CD4-positive, alpha-beta T cell treated with Interleukin-6 at 100 ng/mL for 8 hours (primary cell): ENCODE results near the gene C1orf198.

Experiments used
- DNase-seq: peaks from one replicate; pipeline ENCODE4 v3.0.0-alpha.2; 2020; ENCODE audit warnings: mixed read lengths, low spot score

Gene C1orf198

DNA sequence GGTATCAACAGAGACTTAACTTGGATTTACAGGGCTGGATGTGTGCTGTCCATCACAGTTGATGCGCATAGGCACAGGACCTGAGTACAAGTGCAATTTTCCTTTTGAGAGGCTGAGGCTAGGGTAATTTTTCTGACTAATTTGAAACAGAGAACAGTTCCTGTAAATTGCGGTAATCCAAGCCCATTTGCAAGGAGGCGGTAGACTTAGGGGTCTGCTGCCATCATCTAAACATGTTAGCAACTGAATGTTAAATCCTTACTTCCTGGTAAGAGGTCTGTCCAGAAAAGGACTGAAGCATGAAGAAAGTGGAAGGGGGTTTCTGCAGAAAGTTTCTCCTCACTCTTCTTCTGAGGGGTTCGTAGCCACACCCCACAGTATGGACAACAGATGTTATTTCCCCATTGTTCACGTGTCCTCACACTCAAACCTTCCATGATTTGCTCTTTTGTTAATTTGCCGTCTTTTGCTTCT lies 23.7 kb upstream of the C1orf198 start:
- DNase-seq = no peak

GRCh38 chr1:230891413-230891812 lies 23.1 kb upstream of the C1orf198 start:
- no peak for DNase-seq

DNA sequence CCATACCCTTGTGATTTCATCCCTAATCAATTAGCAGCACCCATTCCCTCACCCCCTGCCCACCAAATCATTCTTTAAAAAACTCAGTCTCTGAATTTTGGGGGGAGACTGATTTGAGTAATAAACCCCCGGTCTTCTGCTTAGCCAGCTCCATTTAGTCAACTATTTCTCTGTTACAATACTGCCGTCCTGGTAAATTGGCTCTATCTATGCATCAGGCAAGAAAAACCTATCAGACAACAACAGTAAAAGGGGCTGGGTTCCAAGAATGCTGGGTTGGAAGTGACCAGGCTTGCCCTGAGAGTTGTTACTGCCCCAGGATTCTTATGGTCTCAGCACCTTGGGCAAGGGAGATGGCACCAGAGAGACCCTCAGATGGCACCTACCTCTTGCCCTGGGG lies 16.3 kb upstream of the C1orf198 start:
- DNase-seq = no peak

- no peak for DNase-seq
Observed at GRCh38 chr1:230883967-230884366, 15.6 kb upstream of the C1orf198 start.

GRCh38 chr1:230879778-230880177 lies 11.5 kb upstream of the C1orf198 start:
- DNase-seq = no peak

DNA sequence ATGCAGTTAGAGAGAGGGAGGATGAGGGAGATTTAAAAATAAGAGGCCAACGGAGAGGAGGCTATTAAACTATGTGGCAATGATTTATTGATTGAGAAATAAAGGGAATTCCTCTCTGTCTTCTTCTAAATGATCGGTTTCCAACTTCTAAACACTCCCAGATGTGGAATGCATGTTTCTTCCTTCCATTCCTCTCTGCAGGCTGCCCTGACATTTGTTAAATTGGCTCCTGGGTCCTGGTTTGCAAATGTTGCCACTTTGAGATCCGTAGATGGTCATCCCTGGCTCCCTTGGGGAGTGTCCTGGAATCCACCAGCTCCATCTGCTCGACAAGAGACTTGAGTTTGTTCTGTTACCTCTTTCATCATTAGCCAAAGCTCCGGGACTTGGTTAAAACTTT lies 10.3 kb upstream of the C1orf198 start:
- no peak for DNase-seq

DNA sequence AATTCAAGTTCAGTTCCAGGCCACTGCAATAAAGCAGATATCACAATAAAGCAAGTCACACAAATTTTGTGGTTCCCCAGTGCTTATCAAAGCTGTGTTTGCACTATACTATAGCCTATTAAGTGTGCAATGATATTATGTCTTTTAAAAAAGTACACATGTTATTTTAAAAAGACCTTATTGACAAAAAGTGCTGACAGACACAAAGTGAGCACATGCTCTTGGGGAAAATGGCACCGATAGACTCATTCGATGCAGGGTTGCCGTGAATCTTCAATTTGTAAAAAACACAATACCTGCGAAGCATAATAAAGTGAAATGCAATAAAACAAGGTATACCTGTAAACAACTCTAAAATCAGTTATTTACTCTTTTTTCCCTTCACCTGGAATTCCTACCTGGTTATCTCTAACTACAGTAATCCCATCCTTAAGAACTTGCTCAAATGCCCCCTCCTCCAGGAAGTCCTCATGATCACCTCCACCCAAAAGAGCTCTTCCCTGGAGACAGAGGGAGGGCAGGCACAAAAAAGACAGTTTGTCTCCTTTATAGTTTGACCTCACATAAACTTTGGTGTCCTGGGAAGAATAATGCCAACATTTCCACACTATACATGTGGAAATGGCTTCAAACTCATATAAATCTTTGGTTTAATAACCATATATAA lies 9.7 kb upstream of the C1orf198 start:
- DNase-seq = no peak

GRCh38 chr1:230877146-230877923 lies 9.0 kb upstream of the C1orf198 start:
- no peak for DNase-seq

DNA sequence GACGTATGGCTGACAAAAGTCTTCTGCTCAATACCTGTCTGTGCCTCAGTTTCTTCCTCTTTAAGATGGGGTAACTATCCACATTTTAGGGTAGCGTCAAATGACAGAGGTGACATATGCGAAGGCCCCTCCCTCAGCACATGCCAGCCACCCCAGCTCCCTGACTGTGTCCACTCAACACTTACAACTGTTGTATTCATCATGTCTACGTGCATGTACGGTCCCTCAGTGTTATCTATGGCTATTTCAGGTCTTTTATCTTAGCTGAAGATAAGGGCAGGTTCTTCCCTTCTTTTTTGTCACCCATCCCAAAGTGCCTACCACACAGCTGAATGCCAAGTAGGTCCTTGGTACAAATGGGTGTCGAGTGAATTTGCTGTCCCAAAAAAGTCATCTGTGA lies 8.3 kb upstream of the C1orf198 start:
- DNase-seq = no peak

DNA sequence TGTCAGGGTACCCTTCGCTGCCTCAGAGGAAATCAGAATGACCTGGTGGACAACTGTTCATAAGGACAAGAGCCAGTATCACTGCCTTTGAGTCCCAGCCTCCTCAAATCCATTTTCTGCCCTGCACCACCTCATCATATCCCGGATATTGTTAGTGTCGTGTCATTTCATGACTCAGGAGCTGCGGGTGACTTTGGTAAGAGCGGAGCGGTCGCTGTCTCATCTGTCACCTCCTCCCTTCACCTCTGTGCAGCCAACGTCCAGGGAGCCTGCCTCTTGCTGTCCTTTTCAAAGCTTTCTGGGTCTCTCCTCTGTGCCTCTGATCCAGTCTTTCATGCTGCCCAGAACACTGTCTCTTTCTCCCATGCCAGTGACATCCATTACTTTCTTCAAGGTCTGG lies 7.0 kb upstream of the C1orf198 start:
- DNase-seq = no peak

GRCh38 chr1:230870916-230871315 lies 2.6 kb upstream of the C1orf198 start:
- no peak for DNase-seq

- DNase-seq = no peak
Observed at GRCh38 chr1:230869500-230869899, 1.2 kb upstream of the C1orf198 start.

DNA sequence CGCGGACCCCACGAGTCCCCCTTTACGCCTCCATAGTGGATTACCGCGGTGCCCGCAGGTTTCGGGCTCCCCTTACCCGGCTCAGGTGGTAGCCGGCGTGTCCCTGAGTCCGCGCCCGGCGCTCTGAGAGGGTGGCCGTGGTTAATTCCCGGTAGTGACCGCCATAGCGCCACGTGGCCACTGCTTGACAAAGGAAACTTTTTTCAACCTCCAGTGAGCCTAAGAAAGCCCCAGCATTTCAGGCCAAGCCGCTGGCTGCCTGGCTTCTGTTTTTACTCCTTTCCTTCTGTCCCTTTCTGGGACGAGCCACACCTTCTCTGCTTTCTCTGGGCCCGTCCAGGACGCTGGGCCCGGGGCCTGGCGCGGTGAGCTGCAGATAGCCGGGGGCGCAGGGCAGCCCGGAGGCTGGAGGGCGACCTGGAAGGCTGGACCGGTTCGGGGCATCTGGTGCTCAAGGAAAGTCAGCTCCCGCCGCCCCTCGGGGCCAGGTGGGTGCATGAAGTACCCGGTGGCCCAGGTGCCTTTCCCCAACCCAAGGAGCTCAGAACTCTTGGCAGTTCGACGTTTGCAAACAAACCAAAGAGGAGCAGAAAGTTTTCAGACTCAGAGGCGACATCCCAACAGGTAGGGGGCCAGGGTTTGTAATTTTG lies 540 bp upstream of the C1orf198 start:
- DNase-seq = no peak

GRCh38 chr1:230867101-230867902 lies 1.0 kb downstream of the C1orf198 start:
- no peak for DNase-seq

DNA sequence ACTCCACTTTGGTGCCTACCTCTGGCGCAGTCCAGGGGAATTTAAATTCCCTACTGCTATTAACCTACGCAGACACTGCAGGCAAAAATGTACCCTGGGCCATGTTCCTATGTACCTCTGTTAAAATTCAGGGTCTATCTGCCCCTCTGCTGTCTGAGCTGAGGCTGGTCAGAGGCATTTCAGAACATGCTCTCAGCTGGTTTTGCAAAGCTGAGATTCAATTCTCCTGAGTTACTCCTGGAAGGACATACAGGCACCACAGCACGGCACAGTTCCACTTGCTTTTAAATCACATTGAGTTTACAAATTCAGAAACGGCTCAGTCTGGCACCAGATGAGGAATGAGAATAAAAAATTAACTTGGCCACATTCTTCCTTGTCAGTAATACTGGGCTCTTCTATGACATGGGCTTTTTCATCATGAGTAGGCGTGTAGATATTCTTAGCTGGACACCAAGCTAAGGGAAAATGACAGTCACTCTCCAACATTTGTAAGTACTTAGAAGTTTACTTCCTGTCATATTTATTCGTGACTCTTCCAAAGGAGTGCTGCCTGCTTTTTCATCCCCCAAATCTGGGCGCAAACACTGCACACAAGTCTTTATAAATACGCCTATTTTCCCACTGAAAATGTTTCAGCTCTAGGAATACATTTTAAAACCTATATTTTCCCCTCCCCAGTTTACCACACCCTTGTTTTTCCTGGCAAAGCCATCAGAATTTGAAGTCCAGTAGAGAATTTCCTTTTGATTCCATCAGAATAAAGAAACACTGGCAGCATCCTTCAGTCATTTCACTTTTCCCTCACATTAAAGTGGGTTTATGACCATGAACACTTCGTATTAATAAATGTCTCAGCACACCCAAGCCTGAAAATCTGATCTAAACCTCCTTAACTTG lies 1.9 kb downstream of the C1orf198 start:
- DNase-seq = no peak

DNA sequence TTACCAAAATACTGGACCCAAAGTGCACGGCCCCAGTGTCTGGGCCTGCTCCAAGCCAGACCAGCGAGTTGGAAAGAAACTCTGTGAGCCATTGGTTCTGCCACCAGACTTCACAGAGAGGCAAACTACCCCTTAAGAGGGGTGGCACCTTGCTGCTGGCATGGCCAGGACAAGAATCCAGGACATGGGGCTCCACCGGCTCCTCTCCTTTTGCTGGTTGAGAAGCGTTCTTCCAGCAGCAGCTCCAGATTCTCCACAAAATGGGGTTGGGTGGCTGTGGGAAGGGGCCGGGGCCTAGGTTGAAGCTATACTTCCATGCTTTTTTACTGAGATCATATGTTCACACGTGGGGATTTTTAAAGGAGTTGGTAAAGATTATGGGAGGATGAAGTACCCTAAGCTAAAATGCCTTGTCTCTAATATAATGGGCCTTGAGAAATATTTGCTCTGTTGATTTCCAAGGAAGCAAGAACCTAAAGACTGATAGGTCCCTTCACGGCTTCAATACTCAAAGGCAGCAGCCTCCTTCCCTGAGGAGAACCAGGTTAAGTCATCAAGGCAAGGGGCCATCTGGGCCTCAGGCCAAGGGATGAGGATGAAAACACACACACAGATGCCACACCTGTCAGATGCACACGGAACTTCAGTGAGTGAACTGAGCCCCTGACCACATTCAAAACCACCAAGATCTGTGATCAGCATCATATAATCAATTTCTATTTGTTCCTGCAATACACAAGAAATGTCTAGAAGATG lies 3.1 kb downstream of the C1orf198 start:
- DNase-seq = no peak

DNA sequence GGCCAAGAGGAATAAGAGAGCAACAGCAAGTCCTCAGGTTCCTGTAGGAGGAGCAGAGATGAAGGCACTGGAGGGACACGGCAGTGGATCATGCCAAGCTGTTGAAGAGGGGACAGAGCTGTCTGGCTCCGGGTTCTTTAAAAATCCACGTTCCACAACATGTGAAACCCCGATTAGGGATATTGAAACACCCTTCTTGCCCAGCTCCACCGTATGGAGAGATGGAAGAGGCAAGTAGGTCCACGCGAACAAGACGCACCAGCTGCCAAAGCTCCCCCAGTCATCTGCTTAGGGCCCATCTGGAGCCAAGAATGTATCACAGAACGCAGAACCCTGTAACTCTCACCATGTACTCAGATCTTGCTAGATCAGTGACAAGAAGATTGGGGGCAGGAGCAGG lies 3.9 kb downstream of the C1orf198 start:
- no peak for DNase-seq

- no peak for DNase-seq
Observed at GRCh38 chr1:230863449-230863848, 4.9 kb downstream of the C1orf198 start.

DNA sequence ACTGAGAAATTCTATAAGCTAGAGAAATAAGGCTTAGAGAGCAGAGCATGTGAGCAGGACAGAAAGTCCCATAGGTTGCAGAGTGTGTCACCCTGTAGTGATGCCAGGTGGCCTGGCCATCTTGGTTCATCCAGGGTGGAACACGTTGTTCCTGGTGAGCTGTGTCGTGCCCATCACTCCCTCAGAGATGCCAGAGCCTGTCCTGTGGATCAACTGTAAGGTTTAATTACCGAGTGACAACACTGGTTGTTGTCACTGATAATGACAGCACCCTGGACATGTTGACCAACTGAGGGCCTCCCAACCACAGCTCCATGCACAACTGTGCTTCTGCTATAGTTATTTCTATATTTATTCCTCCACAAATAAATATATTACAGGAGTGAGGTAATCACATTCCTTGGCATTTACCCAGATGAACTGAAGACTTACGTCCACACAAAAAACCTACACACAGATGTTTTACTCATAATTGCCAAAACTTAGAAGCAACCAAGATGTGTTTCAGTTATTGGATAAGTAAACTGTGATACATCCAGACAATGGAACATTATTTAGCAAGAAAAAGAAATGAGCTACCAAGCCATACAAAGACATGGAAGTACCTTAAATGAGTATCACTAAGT lies 6.2 kb downstream of the C1orf198 start:
- no peak for DNase-seq

GRCh38 chr1:230861489-230861888 lies 6.8 kb downstream of the C1orf198 start:
- DNase-seq = no peak
